Small intestine (tissue), 16 donors: ENCODE measurements around the gene PRKCB. TPM values are rescaled to one million over a fixed set of nuclear protein-coding genes. Genes with fewer than 3 reads are reported as not detected.

Experiments used
- DNase-seq, 2 donors: peaks; one replicate each; pipeline versions ENCODE4 v3.0.0 to v3.0.0-alpha.2; 2013
- FAIRE-seq: peaks from 2 replicates; lab custom pipeline; 2012; peaks lifted over from hg19 to GRCh38; lab: Jason Lieb, UNC
- H3K27ac ChIP-seq, 3 donors: one replicate each; pipeline ENCODE4 v1.5.1; 2013; ENCODE audit warnings: low read length in 2 of 3, mild to moderate bottlenecking in 2 of 3, control low read depth in 1 of 3, inconsistent platforms in 1 of 3, low read depth in 1 of 3, moderate library complexity in 1 of 3
- H3K27me3 ChIP-seq, 3 donors: one replicate each; pipeline ENCODE4 v1.6.1; 2013; ENCODE audit warnings: low read length in 3 of 3, inconsistent platforms in 1 of 3; ENCODE audit not compliant: control insufficient read depth in 3 of 3, insufficient read depth in 3 of 3
- H3K36me3 ChIP-seq, 3 donors: one replicate each; pipeline ENCODE4 v1.6.1; 2013; ENCODE audit warnings: low read length in 3 of 3, inconsistent platforms in 1 of 3, low read depth in 1 of 3, mild to moderate bottlenecking in 1 of 3, moderate library complexity in 1 of 3; ENCODE audit not compliant: control insufficient read depth in 3 of 3, insufficient read depth in 2 of 3
- H3K4me1 ChIP-seq, 3 donors: one replicate each; pipeline ENCODE4 v1.6.1; 2013; ENCODE audit warnings: low read length in 2 of 3, inconsistent platforms in 1 of 3, low read depth in 1 of 3, mild to moderate bottlenecking in 1 of 3, moderate library complexity in 1 of 3; ENCODE audit not compliant: control insufficient read depth in 3 of 3, insufficient read depth in 2 of 3
- H3K4me3 ChIP-seq, 3 donors: one replicate each; pipeline ENCODE4 v1.5.1; 2013; ENCODE audit warnings: low read length in 3 of 3, control low read depth in 1 of 3, inconsistent platforms in 1 of 3, low read depth in 1 of 3, mild to moderate bottlenecking in 1 of 3, moderate library complexity in 1 of 3
- H3K9me3 ChIP-seq, 2 donors: one replicate each; pipeline ENCODE4 v1.6.1; 2013; ENCODE audit warnings: low read depth in 1 of 2, low read length in 1 of 2; ENCODE audit not compliant: control insufficient read depth in 2 of 2, insufficient read depth in 1 of 2
- WGBS, 3 donors: extraction: QIAGEN DNeasy Blood & Tissue Kit; methylation state at CpG; one replicate each; pipeline ENCODE4 v1.1.7; 2013; 5-methylcytosine and 5-hydroxymethylcytosine counted together
- long read RNA-seq, 10 donors: transcript quantifications; one replicate each; lab custom pipeline, GENCODE V29; 2026
- polyA plus RNA-seq, 4 donors: library from polyadenylated mRNA; stranded (reverse) in 3 of 4; unstranded in 1 of 4; fragments of 200-250 nt in 3 of 4; fragments of 120-200 nt in 1 of 4; gene quantifications; one replicate each; pipeline versions ENCODE4 v1.2.1 to v1.2.3, GENCODE V29; 2013
- donor health status: healthy with polysubstance abuse.
- donor health status: control.
- donor health status: control.
- donor health status: Bipolar disorder and iron deficiency.
- donor health status: healthy.

PRKCB gene
- 1 to 10 TPM; 2.3 to 5.1 (median 2.8) TPM for polyA plus RNA-seq
- long read RNA-seq, donor 1, result 0 reads
- long read RNA-seq, donor 2, result 0 reads
- long read RNA-seq, donor 3, result 0 reads
- long read RNA-seq, donor 4, result 0 reads
- long read RNA-seq, donor 5, result 0 reads
- long read RNA-seq, donor 6, result 0 reads
- long read RNA-seq, donor 7, full-length matches to known transcripts, result 1 of 1 reads
- long read RNA-seq, donor 7, partial matches to known transcripts, result 0 of 1 reads
- long read RNA-seq, donor 7, other reads (novel, unspliced or antisense), result 0 of 1 reads
- long read RNA-seq, donor 8, result 0 reads
- long read RNA-seq, donor 9, result 0 reads
- long read RNA-seq, donor 10, full-length matches to known transcripts, result 1 of 1 reads
- long read RNA-seq, donor 10, partial matches to known transcripts, result 0 of 1 reads
- long read RNA-seq, donor 10, other reads (novel, unspliced or antisense), result 0 of 1 reads

GRCh38 chr16:23835390-23836077, at the start of gene PRKCB:
Gene PRKCB (plus strand): TSS chr16:23835983.
- peak; percentile 73 to 82 for DNase-seq
- no peak for FAIRE-seq
- Histone ChIP-seq H3K36me3 (no peaks in the 10 kb centered on the region), H3K27me3 (peaks cover 0 to 49% (median 0%) of the 10 kb centered on the region in 3 donors), H3K9me3 (no peaks in the 10 kb centered on the region), H3K4me1 (peaks cover 0 to 2% (median 0%) of the 10 kb centered on the region in 3 donors), H3K4me3 (peak within 1 kb of the TSS in 2 of 3 donors; percentile 46 to 78), H3K27ac (no peak within 1 kb of the TSS)
- WGBS, 3 donors, result 1% methylated on average over 29 to 63 of the region's 63 CpGs

GRCh38 chr16:23786964-23787561, 48.7 kb upstream of the PRKCB start:
- WGBS, 3 donors, result 52 to 84% (median 68%) methylated on average over 6 of the region's 6 CpGs
- H3K27ac ChIP-seq, result no peak overlapping the region

GRCh38 chr16:23788685-23789084, 47.1 kb upstream of the PRKCB start:
- no peaks in the 10 kb centered on the region for H3K4me1 ChIP-seq
- no peak overlapping the region for H3K27ac ChIP-seq
- FAIRE-seq (no peak), DNase-seq (no peak)
- H3K36me3 ChIP-seq, result no peaks in the 10 kb centered on the region
- no peak overlapping the region for H3K4me3 ChIP-seq
- peaks cover 0 to 4% (median 4%) of the 10 kb centered on the region in 3 donors for H3K27me3 ChIP-seq
- no peaks in the 10 kb centered on the region for H3K9me3 ChIP-seq
- 58 to 89% (median 69%) methylated on average over 3 of the region's 3 CpGs for WGBS, 3 donors

More at GRCh38 chr16:23786964-23787561, 48.7 kb upstream of the PRKCB start:
- H3K4me1 ChIP-seq, result no peaks in the 10 kb centered on the region
- H3K9me3 ChIP-seq, result no peaks in the 10 kb centered on the region
- peaks cover 0 to 4% (median 4%) of the 10 kb centered on the region in 3 donors for H3K27me3 ChIP-seq
- FAIRE-seq (no peak), DNase-seq (no peak)
- H3K4me3 ChIP-seq, result no peak overlapping the region
- no peaks in the 10 kb centered on the region for H3K36me3 ChIP-seq

DNA sequence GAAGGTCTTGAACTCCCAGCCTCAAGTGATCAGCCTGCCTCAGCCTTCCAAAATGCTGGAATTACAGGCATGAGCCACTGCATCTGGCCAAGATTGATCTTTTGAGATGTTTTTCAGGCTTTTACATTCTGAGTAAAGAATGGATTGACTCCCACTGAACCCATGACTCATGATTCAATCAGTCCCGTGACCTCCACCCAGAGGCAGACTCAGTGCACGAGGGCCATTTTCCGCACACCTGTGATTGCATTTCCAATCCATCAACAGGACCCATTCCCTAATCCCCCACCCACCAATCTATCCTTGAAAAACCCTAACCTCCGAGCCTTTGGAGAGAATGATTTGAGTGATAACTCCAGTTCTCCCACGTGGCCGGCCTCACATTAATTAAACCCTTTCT, 40.4 kb upstream of the PRKCB start:
- DNase-seq (peak; percentile 57 to 58), FAIRE-seq (no peak)
- Histone ChIP-seq H3K9me3 (peaks cover 0 to 2% of the 10 kb centered on the region in 2 donors), H3K4me1 (peaks cover 0 to 17% (median 0%) of the 10 kb centered on the region in 3 donors), H3K36me3 (no peaks in the 10 kb centered on the region), H3K27ac (peak overlapping the region; percentile 46 to 75 (median 74)), H3K27me3 (no peaks in the 10 kb centered on the region), H3K4me3 (no peak overlapping the region)
- WGBS, 3 donors, result 24 to 63% (median 51%) methylated on average over 6 of the region's 6 CpGs

DNA sequence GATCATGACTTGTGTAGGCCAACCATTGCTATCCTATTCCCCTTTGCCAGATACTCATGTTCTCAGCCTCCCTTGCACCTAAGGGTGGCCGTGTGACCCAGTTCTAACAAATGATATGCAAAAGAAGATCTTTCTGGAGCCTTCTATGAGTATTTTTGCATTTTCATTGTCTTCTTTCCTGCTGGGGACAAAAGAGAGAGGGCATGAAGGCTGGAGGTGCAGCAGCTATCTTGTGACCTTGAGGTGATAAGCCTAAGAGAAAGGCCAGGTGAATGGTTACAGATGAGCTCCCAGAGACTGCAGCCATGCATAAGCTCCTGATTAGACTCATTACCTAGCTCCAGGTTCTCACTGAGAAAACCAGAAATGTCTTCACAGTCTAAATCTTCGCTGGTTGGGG, 38.8 kb upstream of the PRKCB start:
- DNase-seq (peak in 1 of 2 donors; percentile 44), FAIRE-seq (no peak)

DNA sequence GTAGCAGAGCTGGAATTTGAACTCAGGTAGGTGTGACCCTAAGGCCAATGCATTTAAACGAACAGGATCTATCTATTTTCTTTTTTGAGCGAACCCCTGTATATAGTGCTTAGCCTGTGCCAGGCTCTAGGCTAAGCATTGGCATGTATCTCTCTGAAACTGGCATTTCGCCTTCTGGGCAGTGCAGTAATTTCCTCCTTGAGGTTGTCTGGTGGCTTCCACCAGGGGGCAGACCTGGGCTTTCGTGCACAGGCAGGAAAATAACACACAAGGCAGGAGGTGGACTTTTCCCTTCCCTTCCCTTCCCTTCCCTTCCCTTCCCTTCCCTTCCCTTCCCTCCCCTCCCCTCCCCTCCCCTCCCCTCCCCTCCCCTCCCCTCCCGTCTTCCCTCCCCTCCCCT, 34.4 kb upstream of the PRKCB start:
- Histone ChIP-seq H3K9me3 (peaks cover 0 to 2% of the 10 kb centered on the region in 2 donors), H3K27ac (peak overlapping the region in 1 of 3 donors; percentile 57), H3K36me3 (no peaks in the 10 kb centered on the region), H3K27me3 (no peaks in the 10 kb centered on the region), H3K4me3 (no peak overlapping the region), H3K4me1 (peaks cover 0 to 13% (median 0%) of the 10 kb centered on the region in 3 donors)
- WGBS, 3 donors, result 2 to 10% (median 6%) methylated on average over 4 of the region's 5 CpGs
- FAIRE-seq, result no peak
- DNase-seq, result peak; percentile 78 to 93

More for the DNA sequence above, 38.8 kb upstream of the PRKCB start:
- no peaks in the 10 kb centered on the region for H3K27me3 ChIP-seq
- H3K4me3 ChIP-seq, result no peak overlapping the region
- peaks cover 0 to 2% of the 10 kb centered on the region in 2 donors for H3K9me3 ChIP-seq
- H3K36me3 ChIP-seq, result no peaks in the 10 kb centered on the region
- WGBS, 3 donors, result 80 to 86% (median 85%) methylated on average over 2 of the region's 2 CpGs
- no peak overlapping the region for H3K27ac ChIP-seq
- H3K4me1 ChIP-seq, result peaks cover 0 to 25% (median 0%) of the 10 kb centered on the region in 3 donors

DNA sequence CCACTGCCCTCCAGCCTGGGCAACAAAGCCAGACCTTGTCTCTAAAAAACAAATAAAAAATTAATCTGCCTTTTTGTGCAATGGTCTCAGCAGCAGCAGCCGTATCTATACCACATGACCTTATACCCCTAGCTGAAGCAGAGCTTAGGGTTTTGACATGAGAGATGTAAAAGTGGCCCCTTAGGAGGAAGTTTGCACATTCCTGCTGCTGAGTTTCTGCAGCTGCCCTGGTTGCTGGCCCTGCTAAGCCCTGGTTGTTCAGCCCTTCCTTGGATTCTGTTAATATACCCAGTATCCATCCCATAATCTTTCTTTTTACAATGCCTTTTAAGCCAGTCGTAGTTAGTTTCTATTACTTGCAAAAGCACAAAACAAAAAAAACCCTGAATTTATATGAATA, 33.0 kb upstream of the PRKCB start:
- no peak for DNase-seq
- Histone ChIP-seq H3K36me3 (no peaks in the 10 kb centered on the region), H3K4me1 (peaks cover 0 to 13% (median 0%) of the 10 kb centered on the region in 3 donors), H3K27ac (no peak overlapping the region), H3K9me3 (no peaks in the 10 kb centered on the region), H3K4me3 (no peak overlapping the region), H3K27me3 (no peaks in the 10 kb centered on the region)
- 29 to 42% (median 35%) methylated on average over 2 of the region's 2 CpGs for WGBS, 3 donors
- no peak for FAIRE-seq

DNA sequence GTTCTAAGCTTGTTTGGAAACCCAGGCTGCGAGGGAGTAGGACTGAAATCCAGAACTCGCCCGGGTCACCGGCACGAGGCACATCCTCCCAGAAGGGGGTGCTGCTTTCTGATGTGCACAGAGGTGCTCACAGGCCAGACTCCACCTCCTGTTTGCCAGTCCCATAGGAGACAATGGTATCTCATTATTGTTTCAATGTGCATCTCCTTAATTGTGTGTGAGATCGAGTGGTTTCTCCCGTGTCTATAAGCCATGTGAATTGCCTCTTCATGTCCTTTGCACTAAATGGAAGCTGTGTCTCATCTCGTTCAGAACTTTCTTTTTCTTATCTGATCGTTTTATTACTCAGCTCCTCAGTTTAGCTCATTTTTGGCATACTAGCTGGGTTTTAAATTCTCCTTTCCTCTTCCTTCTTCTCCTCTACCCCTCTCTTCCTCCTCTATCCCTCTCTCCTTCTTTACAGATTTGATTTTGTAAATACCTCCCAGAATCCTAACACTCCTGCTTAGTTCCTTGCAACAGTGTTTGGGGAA, 32.1 kb upstream of the PRKCB start:
- no peaks in the 10 kb centered on the region for H3K36me3 ChIP-seq
- no peaks in the 10 kb centered on the region for H3K27me3 ChIP-seq
- FAIRE-seq (no peak), DNase-seq (peak; percentile 55 to 77)
- no peak overlapping the region for H3K4me3 ChIP-seq
- 2 to 7% (median 4%) methylated on average over 9 of the region's 9 CpGs for WGBS, 3 donors
- no peak overlapping the region for H3K27ac ChIP-seq
- H3K4me1 ChIP-seq, result peaks cover 0 to 13% (median 0%) of the 10 kb centered on the region in 3 donors
- H3K9me3 ChIP-seq, result no peaks in the 10 kb centered on the region
